Stimulated activated CD8-positive, alpha-beta memory T cell treated with anti-CD3 and anti-CD28 coated beads, Interleukin-15, amount 100 ng/mL, for 24 hours (primary cell): Measurements from ENCODE around the gene ADGRG1.
"Not testable (repeated sequence)": the region's sequence is repeated elsewhere in the genome, so short reads cannot be mapped to it uniquely, and the experiment has no call there.

ENCODE experiments used
- DNase-seq: peaks from one replicate; pipeline ENCODE4 v3.0.0-alpha.2; 2020; ENCODE audit warnings: low read depth

Gene ADGRG1

DNA sequence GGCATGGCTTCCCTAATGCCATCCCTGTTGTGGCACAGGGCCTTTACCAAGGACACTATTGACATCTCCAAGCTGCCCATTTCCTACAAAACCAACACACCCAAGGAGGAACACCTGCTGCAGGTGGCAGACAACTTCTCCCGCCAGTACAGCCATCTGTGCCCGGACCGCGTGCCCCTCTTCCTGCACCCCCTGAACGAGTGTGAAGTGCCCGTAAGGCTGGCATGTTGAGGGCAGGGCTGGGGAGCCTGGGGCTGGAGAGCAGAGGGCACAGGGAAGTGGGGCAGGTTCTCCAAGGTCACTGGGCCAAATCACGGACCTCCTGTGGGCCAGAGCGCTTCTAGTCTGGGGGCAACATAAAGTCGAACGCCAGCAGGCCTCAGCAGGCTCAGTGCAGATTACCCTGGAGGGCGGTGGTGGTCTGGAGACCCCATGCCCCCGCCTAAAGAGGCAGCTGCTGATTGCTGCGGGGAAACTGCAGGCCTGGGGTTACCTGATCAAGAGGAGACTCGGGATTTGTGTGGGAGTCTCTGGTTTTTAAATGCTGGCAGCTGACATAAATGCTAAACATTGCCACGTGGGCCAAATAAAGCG lies 70.5 kb downstream of the ADGRG1 start:
- DNase-seq = no peak

DNA sequence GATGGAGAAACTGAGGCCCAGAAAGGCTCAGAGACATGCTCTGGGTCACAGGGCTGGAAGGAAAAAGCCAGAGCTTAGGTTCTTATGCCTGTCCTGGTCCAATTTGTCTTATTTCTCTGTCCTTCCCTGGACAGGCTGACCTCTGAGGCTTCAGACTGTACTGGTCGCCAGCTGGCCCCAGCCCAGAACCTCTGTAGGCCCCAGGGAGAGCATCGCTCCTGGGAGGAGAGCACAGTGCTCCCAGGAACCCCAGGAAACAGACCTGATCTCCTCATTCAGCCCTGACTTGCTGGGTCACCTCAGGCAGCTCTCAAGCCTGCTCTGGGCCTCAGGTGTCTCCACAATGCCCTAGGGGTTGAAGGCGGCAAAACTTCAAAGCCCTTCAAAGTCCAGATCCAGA lies 71.1 kb downstream of the ADGRG1 start:
- no peak for DNase-seq

GRCh38 chr16:57699899-57700298 lies 71.5 kb downstream of the ADGRG1 start:
- no peak for DNase-seq

DNA sequence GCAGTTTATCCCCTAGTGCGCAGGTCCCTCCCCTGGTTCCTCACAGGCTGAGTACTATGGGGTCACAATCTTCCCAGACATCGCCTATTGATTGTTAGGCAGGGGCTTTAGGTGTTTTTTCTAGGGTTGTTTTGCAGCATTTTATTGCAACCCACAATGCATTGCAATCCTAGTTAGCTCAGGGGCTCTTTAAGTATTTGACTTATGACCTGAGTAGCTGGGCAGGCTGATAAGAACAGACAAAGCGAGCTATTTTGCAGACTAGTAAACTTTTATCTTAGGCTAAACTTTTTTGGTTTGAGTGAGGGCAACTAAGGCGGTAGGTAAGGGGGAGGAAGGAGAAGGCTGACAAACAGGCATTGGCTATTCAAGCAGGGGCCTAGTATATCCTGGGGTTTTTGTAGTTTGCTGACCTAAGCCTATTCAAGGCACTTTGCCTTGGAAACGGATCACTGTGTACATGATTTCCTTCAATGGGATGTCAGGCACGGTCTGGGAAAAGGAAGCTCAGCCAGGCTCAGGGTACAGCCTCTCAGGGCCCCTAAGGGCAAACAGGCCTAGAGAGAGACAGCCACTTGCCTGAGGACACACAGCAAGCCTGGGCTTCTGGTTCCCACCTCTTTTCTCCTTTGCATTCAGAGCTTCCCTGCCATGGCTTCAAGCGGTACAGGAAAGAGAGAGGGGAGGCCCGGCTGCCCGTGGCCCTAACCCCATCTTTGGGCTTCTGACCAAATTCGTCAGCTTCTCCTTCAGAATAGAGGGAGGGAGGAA lies 72.5 kb downstream of the ADGRG1 start:
- DNase-seq = no peak

- DNase-seq = no peak
Measured at GRCh38 chr16:57701759-57702371, 73.4 kb downstream of the ADGRG1 start.

DNA sequence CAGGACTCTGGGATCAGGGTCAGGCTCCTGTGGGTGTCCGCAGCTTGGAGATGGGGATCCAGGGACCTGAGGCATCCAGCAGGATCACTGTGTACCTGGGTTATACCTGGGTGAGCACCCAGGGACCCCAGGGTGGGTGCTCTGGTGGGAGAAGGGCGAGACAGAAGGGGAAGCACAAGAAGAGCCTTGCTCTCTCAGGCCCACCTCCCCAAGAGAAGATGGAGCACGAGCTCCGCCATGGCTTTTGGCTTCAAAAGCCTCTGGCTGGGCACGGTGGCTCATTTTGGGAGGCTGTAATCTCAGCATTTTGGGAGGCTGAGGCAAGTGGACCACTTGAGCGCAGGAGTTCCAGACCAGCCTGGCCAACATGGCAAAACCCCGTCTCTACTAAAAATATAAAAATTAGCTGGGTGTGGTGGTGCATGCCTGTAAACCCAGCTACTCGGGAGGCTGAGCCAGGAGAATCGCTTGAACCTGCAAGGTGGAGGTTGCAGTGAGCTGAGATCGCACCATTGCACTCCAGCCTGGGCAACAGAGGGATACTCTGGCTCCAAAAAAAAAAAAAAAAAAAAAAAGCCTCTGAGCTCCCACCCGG lies 75.1 kb downstream of the ADGRG1 start:
- DNase-seq = no peak

- DNase-seq = no peak
Measured at GRCh38 chr16:57704011-57704904, 75.8 kb downstream of the ADGRG1 start.

GRCh38 chr16:57704905-57705852 lies 76.7 kb downstream of the ADGRG1 start:
- no peak for DNase-seq

DNA sequence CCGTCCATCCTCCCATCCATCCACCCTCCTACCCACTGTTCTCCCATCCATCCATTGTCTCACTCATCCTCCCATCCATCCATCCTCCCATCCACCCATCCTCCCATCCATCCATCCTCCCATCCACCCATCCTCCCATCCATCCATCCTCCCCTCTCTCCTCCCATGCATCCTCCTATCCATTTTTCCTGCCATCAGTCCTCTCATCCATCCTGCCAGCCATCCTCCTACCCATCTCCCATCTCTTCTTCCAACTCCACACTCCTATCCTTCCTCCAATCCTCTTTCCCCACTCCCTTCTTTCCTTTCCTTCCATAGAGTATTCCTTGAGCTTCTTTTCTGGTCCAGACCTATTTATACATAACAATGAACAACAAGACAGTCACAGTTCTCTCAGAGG lies 78.3 kb downstream of the ADGRG1 start:
- DNase-seq = no peak

DNA sequence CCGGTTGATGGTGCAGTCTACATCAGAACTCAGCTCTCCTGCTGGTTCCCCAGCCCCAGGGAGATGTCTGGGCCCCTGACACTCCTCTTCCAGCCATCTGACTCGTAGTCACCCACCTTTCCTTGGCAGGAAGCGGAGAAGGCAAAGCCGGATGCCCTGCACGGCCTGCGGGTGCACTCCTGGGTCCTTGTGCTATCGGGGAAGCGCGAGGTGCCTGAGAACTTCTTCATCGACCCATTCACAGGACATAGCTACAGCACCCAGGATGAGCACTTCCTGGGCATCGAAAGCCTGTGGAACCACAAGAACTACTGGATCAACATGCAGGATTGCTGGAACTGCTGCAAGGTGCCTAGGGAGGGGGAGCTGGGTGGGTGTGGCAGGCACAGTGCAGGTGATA lies 78.9 kb downstream of the ADGRG1 start:
- DNase-seq = no peak

DNA sequence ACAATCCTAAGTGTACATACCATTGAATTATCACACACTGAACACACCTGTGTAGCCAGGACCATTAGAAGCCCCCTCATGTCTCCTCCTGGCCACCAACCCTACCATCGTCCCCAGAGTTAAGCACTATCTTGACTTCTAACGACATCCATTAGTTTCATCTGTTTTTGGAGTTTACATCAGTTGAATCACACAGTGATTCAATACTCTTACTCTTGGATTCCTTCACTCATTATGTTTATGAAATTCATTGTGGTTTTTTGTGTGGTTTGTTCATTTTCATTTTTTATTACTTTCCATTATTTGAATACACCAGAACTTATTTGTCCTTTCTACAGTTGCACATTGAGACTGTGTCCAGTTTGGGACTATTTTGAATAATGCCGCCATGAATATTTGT lies 79.7 kb downstream of the ADGRG1 start:
- DNase-seq = no peak

DNA sequence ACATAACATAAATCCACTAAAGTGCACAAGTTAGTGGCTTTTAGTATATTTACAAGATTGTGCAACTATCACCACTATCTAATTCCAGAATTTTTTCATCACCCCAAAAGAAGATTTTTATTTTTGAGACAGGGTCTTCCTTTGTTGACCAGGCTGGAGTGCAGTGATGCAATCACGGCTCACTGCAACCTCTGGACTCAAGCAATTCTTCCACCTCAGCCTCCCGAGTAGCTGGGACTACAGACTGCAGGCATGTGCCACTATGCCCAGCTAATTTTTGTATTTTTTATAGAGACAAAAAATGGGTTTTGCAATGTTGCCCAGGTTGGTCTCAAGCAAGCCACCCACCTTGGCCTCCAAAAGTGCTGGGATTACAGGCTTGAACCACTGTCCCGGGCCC lies 81.2 kb downstream of the ADGRG1 start:
- no peak for DNase-seq

DNA sequence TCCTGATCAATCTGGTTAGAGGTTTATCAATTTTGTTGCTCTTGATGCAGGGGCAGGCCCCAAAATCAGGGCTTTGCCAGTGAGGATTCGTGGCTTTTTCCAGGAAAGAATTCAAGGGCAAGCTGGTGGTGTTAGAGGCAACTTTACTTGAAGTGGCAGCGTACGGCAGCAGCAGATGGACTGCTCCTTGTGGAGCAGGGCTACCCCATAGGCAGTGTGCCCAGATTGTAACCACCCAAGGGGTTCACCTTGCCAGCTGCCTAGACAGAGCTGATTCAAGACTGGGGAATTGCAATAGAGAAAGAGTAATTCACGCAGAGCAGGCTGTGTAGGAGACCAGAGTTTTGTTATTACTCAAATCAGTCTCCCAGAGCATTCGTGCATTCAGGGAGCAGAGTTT lies 82.9 kb downstream of the ADGRG1 start:
- no peak for DNase-seq

DNA sequence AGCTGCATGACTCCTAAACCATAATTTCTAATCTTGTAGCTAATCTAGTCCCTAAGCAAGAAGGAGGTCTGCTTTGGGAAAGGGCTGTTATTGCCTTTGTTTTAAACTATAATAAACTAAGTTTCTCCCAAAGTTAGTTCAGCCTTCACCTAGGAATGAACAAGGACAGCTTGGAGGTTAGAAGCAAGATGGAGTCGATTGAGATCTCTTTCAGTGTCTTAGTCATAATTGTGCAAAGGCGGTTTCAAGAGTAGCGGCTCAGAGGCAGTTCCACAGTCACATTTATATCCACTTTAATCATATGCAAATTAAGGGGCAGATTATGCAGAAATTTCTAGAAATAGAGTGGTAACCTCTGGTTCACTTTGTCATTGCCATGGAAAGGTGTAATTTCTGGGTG lies 83.6 kb downstream of the ADGRG1 start:
- DNase-seq = no peak

GRCh38 chr16:57712569-57712968 lies 84.1 kb downstream of the ADGRG1 start:
- DNase-seq = not testable (repeated sequence)

GRCh38 chr16:57713596-57713995 lies 85.2 kb downstream of the ADGRG1 start:
- no peak for DNase-seq

- DNase-seq = no peak
Measured at GRCh38 chr16:57714047-57714446, 85.6 kb downstream of the ADGRG1 start.
